ENCODE data around the gene CEP83.

The CEP83 gene

GRCh38 chr12:94372461-94372860, 87.2 kb downstream of the CEP83 start:
- no peak for DNase-seq (ENCODE audit: extremely low read depth, low read depth)
- no peak for TF ChIP-seq CTCF (IDR thresholded peaks at IDR 0.05; ENCODE audit: low read depth, low read length)

- no peak for TF ChIP-seq CTCF (IDR thresholded peaks at IDR 0.05; ENCODE audit: low read depth, low read length)
- no peak for DNase-seq (ENCODE audit: extremely low read depth, low read depth)
These were observed 97.0 kb downstream of the CEP83 start for GRCh38 chr12:94362653-94363052.

GRCh38 chr12:94359761-94360160, 99.9 kb downstream of the CEP83 start:
- DNase-seq (ENCODE audit: extremely low read depth, low read depth), result no peak
- no peak for TF ChIP-seq CTCF (IDR thresholded peaks at IDR 0.05; ENCODE audit: low read depth, low read length)

- TF ChIP-seq CTCF (IDR thresholded peaks at IDR 0.05; ENCODE audit: low read depth, low read length), result no peak
- DNase-seq (ENCODE audit: extremely low read depth, low read depth), result no peak
These were observed 106.5 kb downstream of the CEP83 start for GRCh38 chr12:94353130-94353529.

- TF ChIP-seq CTCF (IDR thresholded peaks at IDR 0.05; ENCODE audit: low read depth, low read length), result no peak
- no peak for DNase-seq (ENCODE audit: extremely low read depth, low read depth)
These were observed 119.1 kb downstream of the CEP83 start for GRCh38 chr12:94340573-94340972.

- TF ChIP-seq CTCF (IDR thresholded peaks at IDR 0.05; ENCODE audit: low read depth, low read length), result no peak
- DNase-seq (ENCODE audit: extremely low read depth, low read depth), result no peak
These were observed 121.5 kb downstream of the CEP83 start for GRCh38 chr12:94338006-94338794.

GRCh38 chr12:94336211-94336925, 123.3 kb downstream of the CEP83 start:
- no peak for TF ChIP-seq CTCF (IDR thresholded peaks at IDR 0.05; ENCODE audit: low read depth, low read length)
- DNase-seq (ENCODE audit: extremely low read depth, low read depth), result no peak
